Natural killer cell treated with Interleukin-12 subunit alpha and Interleukin-12 subunit beta and Interleukin-15 and Interleukin-18, amount 100 ng/mL, for 72 hours (primary cell): ENCODE results near the gene POLD2. TPM values are rescaled to one million over a fixed set of nuclear protein-coding genes. Genes with fewer than 3 reads are reported as not detected.
A peak's percentile ranks its signal among the peaks of the same experiment; 100 is the strongest.

Experiments
- ATAC-seq, 2 donors: fragments of 150-1000 bp; cut with Tn5 transposase in 1 of 2; sonication (Bioruptor Pico), chemical (Tn5 transposase) in 1 of 2; 2 replicates each; pipeline ENCODE4 v1.10.0; 2021
- DNase-seq: peaks from one replicate; pipeline ENCODE4 v3.0.0; 2022; ENCODE audit warnings: low spot score
- H3K27ac Mint-ChIP-seq, 2 donors: 1 replicate in 1 of 2; 2 replicates in 1 of 2; pipeline ENCODE4 v1.8.0; 2022; ENCODE audit warnings: mixed read lengths in 2 of 2, mild to moderate bottlenecking in 1 of 2, moderate library complexity in 1 of 2
- H3K27me3 Mint-ChIP-seq, 2 donors: 1 replicate in 1 of 2; 2 replicates in 1 of 2; pipeline ENCODE4 v1.8.0; 2022; ENCODE audit warnings: mixed read lengths in 2 of 2
- H3K36me3 Mint-ChIP-seq: one replicate; pipeline ENCODE4 v1.8.0; 2022; ENCODE audit warnings: mixed read lengths
- H3K4me1 Mint-ChIP-seq, 2 donors: 1 replicate in 1 of 2; 2 replicates in 1 of 2; pipeline ENCODE4 v1.8.0; 2022; ENCODE audit warnings: low read depth in 2 of 2, mixed read lengths in 2 of 2, mild to moderate bottlenecking in 1 of 2
- H3K4me3 Mint-ChIP-seq: one replicate; pipeline ENCODE4 v1.8.0; 2022; ENCODE audit warnings: mixed read lengths
- H3K9me3 Mint-ChIP-seq: 2 replicates; pipeline ENCODE4 v1.8.0; 2022; ENCODE audit warnings: mixed read lengths
- total RNA-seq, 2 donors: library from RNA; stranded (reverse); gene quantifications; one replicate each; pipeline ENCODE4 v1.2.3, GENCODE V29; 2022

Gene POLD2
- total RNA-seq, 2 donors from 2014 or later: 101 to 229 TPM

DNA sequence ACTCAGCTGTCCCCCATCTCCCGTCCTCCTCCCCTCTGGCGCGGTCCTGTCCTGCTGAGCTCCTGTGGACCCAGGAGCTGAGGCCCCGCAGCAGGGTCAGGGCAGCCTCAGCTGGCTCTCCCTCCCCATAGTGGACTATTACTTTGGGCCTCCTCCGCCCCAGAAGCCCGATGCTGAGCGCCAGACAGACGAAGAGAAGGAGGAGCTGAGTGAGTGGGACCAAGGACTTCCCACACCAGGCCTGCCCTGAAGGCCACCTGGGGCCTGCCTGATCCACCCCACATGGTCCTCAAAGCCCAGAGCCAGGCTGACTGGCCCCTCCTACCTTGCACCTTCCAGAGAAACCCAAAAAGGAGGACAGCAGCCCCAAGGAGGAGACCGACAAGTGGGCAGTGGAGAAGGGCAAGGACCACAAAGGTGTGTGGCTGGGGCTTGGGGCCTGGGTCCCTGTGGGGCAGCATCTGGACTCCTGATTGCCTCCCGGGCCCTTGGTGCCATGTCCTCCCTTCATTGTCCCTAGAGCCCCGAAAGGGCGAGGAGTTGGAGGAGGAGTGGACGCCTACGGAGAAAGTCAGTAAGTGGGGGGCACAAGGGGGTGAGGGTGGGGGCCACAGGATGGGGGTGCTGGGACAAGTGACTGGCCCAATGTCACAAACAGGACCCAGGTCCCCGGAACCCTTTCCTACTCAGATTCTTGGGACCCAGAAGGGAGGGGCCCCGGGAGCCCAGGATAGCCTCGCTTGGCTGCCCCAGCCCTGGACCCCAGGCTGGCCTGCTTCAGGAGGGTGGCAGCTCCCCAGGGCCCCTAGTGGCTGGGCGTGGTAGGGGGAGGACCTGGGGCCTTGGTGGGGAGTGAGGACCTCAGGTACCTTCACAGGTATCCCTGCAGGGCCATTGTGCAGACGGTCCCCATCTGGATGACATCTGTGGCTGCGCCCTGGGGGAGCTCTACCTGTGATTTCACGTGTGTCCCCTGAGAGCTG, 14.3 kb downstream of the POLD2 start:
- H3K27me3 Mint-ChIP-seq: peaks cover 5 to 13% of the 10 kb centered on the region in 2 donors
- H3K36me3 Mint-ChIP-seq: no peaks in the 10 kb centered on the region
- H3K4me3 Mint-ChIP-seq: no peak overlapping the region
- ATAC-seq (no peak), DNase-seq (no peak)
- H3K27ac Mint-ChIP-seq: no peak overlapping the region
- peaks cover 6 to 11% of the 10 kb centered on the region in 2 donors for H3K4me1 Mint-ChIP-seq
- no peaks in the 10 kb centered on the region for H3K9me3 Mint-ChIP-seq

DNA sequence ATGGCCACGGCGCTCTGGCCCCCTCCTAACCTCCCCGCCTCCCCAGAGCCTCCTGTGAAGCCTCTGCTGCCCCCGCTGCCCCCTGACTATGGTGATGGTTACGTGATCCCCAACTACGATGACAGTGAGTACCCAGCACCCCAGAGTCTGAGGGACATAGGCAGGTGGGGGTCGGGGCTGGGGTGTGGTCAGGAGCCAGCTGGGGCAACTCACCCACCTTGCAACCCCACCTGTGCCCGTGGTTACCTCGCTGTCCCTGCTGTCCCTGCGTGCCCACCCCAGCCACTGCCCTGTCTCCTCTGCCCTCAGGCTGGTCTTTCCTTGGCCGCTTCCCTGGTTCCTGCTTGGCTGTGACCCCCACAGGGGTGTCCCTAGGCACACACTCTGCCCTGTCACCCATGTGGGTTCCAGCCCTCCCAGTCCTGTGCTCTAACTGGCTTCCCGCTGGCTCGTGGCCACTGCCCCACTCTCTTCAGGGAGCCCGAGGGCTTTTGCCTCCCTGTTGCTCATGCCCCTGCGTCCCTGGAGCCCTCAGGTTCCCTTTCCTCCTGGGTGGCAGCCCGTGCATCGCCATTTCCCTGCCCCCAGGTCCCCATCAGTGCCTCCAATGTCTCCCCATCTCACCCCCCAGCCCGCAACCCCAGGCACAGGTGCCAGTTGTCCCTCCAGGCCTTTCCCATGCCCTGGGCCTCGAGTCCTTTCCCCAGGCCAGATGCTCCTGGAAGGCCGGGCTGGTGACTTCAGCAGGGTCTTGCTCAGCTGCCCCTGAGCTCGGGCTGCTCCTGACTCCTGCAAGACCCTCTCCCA, 15.2 kb downstream of the POLD2 start:
- DNase-seq (no peak), ATAC-seq (no peak)
- Mint-ChIP-seq H3K27me3 (peaks cover 7 to 18% of the 10 kb centered on the region in 2 donors), H3K36me3 (no peaks in the 10 kb centered on the region), H3K27ac (no peak overlapping the region), H3K4me1 (peaks cover 10 to 15% of the 10 kb centered on the region in 2 donors), H3K4me3 (no peak overlapping the region), H3K9me3 (no peaks in the 10 kb centered on the region)

DNA sequence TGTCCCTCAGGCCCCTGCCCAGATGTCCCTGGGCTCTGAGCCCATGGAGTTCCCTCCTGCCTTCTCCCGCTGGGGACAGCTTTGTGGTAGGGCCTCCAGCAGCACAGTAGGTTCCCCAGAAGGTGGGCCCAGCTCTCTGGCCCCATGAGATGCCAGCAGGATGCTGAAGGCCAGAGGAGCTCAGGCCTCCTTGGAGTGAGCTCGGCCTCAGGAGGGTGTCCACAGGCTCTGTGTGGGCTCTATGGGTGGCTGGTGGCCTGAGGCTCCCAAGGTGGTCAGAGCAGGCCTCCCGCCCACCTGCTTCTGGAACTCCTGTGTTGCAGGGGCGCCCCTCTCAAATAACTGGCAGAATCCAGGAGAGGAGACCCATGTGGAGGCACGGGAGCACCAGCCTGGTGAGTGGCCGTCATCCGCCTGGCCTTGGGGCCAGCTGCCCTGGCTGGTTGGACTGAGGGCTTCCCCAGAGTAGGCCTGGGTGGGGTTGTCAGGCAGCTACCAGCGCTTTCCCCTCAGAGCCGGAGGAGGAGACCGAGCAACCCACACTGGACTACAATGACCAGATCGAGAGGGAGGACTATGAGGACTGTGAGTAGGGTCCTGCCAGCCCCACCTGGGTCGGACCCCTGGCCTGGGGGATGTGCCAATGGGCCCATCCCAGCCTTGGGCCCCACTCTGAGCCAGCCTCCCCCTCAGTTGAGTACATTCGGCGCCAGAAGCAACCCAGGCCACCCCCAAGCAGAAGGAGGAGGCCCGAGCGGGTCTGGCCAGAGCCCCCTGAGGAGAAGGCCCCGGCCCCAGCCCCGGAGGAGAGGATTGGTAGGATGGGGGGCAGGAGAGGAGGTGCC, 16.0 kb downstream of the POLD2 start:
- Mint-ChIP-seq H3K27ac (no peak overlapping the region), H3K27me3 (peaks cover 9 to 20% of the 10 kb centered on the region in 2 donors), H3K4me3 (no peak overlapping the region), H3K9me3 (no peaks in the 10 kb centered on the region), H3K4me1 (peaks cover 10 to 16% of the 10 kb centered on the region in 2 donors), H3K36me3 (no peaks in the 10 kb centered on the region)
- ATAC-seq: no peak
- no peak for DNase-seq

DNA sequence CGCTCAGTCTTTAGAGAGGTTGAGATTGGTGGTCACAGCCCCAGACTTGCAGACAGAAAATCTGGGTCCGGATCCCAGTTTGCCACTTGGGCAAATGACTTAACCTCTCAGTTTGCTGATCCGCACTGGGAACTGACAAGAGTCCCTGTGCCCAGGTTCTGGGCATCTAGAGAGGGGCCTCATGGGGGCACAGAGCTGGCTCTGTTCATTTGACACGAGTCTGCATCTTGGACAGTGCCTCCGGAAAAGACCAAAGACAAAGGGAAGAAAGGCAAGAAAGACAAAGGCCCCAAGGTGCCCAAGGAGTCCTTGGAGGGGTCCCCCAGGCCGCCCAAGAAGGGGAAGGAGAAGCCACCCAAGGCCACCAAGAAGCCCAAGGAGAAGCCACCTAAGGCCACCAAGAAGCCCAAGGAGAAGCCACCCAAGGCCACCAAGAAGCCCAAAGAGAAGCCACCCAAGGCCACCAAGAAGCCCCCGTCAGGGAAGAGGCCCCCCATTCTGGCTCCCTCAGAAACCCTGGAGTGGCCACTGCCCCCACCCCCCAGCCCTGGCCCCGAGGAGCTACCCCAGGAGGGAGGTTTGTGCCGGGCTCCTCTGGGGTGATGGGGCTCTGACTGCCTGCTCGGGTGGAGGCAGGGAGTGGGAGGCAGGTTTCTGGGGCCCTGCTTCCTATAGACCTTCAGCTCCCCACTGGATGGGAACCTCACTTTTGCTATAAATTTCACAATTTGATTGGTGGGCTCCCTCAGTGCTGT, 16.9 kb downstream of the POLD2 start:
- no peak for DNase-seq
- ATAC-seq: no peak
- H3K4me1 Mint-ChIP-seq: peaks cover 10 to 16% of the 10 kb centered on the region in 2 donors
- no peak overlapping the region for H3K27ac Mint-ChIP-seq
- H3K36me3 Mint-ChIP-seq: no peaks in the 10 kb centered on the region
- H3K27me3 Mint-ChIP-seq: peaks cover 11 to 20% of the 10 kb centered on the region in 2 donors
- H3K4me3 Mint-ChIP-seq: no peak overlapping the region
- no peaks in the 10 kb centered on the region for H3K9me3 Mint-ChIP-seq

DNA sequence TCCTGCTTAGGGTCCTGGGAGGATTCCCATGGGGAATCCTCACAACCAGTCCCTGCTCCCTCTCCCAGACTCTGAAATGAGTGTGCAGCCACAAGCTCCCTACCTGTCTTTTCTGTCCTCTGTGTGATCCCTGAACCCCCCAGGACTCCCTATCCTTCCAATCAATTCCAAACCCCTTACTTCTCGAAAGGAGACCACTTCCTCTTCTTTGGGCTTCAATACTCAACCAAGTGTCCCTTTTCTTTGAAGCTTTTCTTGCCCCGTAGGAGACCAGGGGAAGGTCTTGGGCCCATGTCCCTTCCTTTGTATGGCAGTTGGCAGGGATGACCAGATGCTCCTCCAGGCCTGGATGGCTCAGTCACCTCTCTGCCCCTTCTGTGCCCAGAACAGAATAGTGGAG, 17.5 kb downstream of the POLD2 start:
- H3K4me3 Mint-ChIP-seq: peak overlapping the region; percentile 40
- peaks cover 11 to 20% of the 10 kb centered on the region in 2 donors for H3K27me3 Mint-ChIP-seq
- H3K9me3 Mint-ChIP-seq: no peaks in the 10 kb centered on the region
- H3K36me3 Mint-ChIP-seq: no peaks in the 10 kb centered on the region
- ATAC-seq (no peak), DNase-seq (no peak)
- peak overlapping the region in 1 of 2 donors; percentile 47 for H3K27ac Mint-ChIP-seq
- peaks cover 10 to 16% of the 10 kb centered on the region in 2 donors for H3K4me1 Mint-ChIP-seq

DNA sequence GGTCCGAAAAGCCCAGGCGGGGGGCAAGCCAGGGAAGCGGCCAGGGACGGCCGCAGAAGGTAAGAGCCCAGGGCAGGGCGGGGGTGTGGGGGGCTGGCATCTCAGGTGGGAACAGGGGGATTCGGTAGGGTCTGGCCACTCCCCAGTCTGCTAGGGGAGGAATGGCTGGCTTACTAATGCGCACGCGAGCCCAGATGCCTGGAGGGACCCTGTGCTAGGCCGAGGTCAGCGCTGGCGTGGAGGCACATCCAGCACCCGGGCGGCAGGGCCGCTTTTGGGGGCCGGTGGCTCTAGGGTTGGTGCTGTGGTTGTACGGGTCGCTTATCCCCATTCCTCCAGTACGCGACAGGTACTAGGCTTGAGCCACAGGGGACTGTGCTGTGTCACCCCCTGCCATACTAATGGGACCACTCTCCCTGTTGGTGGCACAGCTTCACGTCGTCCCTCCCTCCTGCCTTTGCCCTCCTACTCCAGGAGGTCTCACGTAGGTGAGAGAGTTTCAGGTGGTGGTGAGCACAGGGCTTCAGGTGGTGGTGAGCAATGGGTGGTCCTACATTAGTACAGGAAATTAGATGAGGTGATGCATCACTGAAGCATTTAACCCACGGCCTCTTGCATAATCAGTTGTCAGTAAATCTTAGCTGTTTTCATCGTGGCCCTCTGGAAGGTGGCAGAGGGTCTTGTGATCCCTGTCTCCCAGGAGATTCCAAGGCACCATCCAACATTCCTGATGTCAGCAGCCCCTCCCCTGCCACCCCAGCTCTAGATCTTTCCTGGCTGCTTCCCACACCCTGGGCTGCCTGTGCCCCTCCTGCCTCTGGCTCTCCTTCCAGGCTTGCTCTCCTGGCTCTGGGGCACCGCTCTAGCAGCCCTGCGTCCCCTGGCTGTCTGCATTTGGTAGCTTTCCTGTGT, 18.2 kb downstream of the POLD2 start:
- Mint-ChIP-seq H3K4me3 (peak overlapping the region; percentile 76), H3K36me3 (no peaks in the 10 kb centered on the region)
- no peak for DNase-seq

DNA sequence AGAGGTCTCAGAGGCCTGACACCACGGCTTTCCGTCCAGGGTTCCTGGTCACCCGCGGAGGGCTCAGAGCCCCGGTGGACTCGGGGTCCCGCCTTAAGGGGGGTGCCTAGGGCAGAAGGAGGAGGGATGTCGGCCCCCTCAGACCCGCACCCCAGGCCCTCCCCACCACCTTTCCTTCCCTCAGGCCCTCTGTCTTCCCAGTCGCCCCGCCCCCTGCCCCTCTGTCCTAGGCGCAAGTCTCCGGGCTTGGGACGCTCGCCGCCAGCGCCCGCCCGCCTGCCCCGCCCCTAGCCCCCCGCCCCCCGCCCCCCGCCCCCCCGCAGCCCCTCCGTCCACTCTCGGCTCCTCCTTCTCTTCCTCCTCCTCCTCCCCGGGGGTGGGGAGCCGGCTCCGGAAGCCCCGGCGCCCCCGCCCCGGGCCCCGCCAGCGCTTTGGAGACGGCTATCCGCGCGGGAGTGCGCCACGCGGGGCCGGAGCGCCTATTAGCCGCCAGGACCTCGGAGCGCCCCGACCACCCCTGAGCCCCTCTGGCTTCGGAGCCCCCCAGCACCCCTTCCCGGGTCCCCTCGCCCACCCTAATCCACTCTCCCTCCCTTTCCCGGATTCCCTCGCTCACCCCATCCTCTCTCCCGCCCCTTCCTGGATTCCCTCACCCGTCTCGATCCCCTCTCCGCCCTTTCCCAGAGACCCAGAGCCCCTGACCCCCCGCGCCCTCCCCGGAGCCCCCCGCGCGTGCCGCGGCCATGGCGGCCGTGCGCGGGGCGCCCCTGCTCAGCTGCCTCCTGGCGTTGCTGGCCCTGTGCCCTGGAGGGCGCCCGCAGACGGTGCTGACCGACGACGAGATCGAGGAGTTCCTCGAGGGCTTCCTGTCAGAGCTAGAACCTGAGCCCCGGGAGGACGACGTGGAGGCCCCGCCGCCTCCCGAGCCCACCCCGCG, 19.2 kb downstream of the POLD2 start, which contains the start of gene AEBP1:
TSS of gene AEBP1 (plus strand) at position 423 of the 937 bp plus-strand sequence. CDS start at position 744, 321 bp downstream.
- H3K4me1 Mint-ChIP-seq: peaks cover 10 to 16% of the 10 kb centered on the region in 2 donors
- peak within 1 kb of the TSS in 1 of 2 donors; percentile 47 for H3K27ac Mint-ChIP-seq
- DNase-seq (no peak), ATAC-seq (peak; percentile 54 to 66)
- H3K27me3 Mint-ChIP-seq: peaks cover 11 to 20% of the 10 kb centered on the region in 2 donors
- no peaks in the 10 kb centered on the region for H3K36me3 Mint-ChIP-seq
- no peaks in the 10 kb centered on the region for H3K9me3 Mint-ChIP-seq
- H3K4me3 Mint-ChIP-seq: peak within 1 kb of the TSS; percentile 76

More for the DNA sequence above, 18.2 kb downstream of the POLD2 start:
- Mint-ChIP-seq H3K27me3 (peaks cover 11 to 20% of the 10 kb centered on the region in 2 donors), H3K4me1 (peaks cover 10 to 16% of the 10 kb centered on the region in 2 donors), H3K27ac (peak overlapping the region in 1 of 2 donors; percentile 47), H3K9me3 (no peaks in the 10 kb centered on the region)
- peak in 1 of 2 donors; percentile 16 for ATAC-seq

DNA sequence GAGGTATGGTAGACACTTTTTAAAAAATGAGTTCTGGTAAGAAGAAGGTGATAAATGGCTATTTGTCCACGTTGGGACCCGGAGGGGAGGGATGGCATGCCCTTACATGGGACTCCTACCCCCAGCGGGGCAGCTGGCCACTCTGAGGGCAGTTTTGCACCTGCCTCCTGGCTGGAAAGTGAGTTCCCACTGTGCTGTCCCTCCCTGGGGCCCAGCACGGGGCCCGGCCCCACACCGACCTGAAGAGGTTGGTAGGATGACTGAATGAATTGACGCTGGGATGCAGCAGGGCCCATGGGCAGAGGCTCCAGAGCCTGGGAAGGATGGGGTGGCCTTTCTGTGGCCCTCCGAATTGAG, 19.8 kb downstream of the POLD2 start:
- Mint-ChIP-seq H3K4me1 (peaks cover 10 to 16% of the 10 kb centered on the region in 2 donors), H3K27ac (no peak overlapping the region), H3K9me3 (no peaks in the 10 kb centered on the region), H3K4me3 (peak overlapping the region; percentile 40), H3K27me3 (peaks cover 11 to 20% of the 10 kb centered on the region in 2 donors), H3K36me3 (no peaks in the 10 kb centered on the region)
- ATAC-seq (no peak), DNase-seq (peak; percentile 46)

DNA sequence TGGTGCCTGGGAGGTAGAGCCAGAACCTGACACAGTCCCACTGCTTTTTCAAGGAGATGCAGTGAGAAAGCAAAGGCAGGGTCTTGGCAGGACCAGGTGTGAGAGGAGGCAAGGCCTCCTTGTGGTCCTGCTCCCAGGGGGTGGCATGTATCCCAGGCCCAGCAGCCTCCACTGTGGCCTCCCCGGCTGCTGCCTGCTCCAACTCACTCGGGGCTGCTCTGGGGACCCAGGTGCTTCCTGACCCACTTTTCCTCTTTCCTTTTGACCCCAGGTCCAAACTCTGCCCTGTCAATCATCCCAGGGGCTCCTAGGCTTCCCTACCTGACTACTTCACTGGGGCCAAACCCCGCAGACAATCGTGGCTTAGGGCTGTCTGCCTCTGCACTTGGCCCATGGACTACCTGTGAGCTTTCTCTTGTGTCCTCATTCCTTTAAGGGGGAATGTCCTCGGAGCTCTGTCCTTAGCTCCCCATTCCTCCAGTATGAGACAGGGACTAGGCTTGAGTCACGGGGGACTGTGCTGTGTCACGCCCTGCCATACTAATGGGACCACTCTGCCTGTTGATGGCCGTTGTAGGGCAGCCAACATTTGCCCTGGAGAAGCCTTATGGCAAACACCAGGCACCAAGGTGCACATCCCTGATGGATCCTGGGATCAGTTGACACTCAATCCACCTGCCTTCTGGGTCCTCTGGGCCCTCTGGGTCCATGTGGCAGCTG, 20.3 kb downstream of the POLD2 start:
- ATAC-seq (no peak), DNase-seq (no peak)
- no peak overlapping the region for H3K27ac Mint-ChIP-seq
- H3K36me3 Mint-ChIP-seq: no peaks in the 10 kb centered on the region
- H3K4me3 Mint-ChIP-seq: peak overlapping the region; percentile 40
- H3K4me1 Mint-ChIP-seq: peaks cover 10 to 16% of the 10 kb centered on the region in 2 donors
- H3K9me3 Mint-ChIP-seq: no peaks in the 10 kb centered on the region
- H3K27me3 Mint-ChIP-seq: peaks cover 11 to 20% of the 10 kb centered on the region in 2 donors

DNA sequence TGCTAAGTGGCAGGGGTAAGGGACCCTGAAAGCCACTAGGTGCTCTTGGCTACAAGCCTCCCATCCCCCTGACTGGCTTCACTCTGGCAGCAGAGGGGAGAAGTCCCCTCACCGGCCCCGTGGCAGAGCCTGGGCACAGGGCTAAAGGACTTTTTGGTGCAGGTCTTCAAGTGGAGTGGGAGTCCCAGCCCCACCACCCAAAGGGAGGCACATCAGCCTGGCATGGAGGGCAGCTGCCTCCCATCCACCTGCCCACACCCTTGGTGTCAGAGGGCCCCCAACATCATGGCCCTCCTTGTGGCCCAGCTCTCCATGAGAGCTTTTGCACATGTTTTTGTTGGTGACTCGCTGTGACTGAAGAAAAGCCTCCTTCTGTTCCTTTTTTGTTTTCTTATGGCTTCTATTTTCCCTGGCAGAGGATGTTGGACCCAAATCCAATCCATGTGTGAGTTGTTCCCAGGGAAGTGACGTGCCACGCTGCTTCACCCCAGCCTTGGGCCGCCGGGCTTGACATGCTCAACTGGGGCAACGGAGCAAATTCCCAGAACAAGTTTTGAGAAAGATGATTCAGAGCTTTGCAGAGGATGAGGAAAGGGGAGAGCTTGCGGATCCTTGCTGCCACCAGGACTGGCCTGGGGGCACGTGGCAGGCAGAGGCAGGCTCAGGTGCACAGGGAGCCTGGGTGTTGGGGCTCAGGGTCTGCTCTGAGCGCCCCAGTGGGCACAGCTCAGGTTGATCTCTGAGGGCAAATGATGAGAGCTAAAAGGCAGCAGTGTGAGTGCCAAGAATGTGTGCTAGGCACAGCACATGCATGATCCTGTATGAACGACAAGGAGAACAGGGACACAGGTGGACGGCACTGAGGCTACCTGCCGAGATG, 21.1 kb downstream of the POLD2 start:
- Mint-ChIP-seq H3K36me3 (no peaks in the 10 kb centered on the region), H3K4me3 (no peak overlapping the region), H3K27ac (no peak overlapping the region), H3K4me1 (peaks cover 10 to 16% of the 10 kb centered on the region in 2 donors), H3K9me3 (no peaks in the 10 kb centered on the region), H3K27me3 (peaks cover 11 to 20% of the 10 kb centered on the region in 2 donors)
- DNase-seq: no peak
- ATAC-seq: no peak
